ENCODE results near the gene BTBD18. TPM values are rescaled to one million over a fixed set of nuclear protein-coding genes. Genes with fewer than 3 reads are reported as not detected.
A peak's percentile ranks its signal among the peaks of the same experiment; 100 is the strongest.

Gene BTBD18
- total and polyA plus RNA-seq, 7 donors, result 0.03 TPM; not detected in 6

- peaks cover 17 to 68% (median 45%) of the 10 kb centered on the region in 4 donors for H3K36me3 ChIP-seq
- no peaks in the 10 kb centered on the region for H3K27me3 ChIP-seq
- peak in 1 of 2 donors; percentile 23 for TF ChIP-seq POLR2A (IDR thresholded peaks at IDR 0.05)
- TF ChIP-seq EP300 (IDR thresholded peaks at IDR 0.05), result no peak
- TF ChIP-seq, protein P1, sequence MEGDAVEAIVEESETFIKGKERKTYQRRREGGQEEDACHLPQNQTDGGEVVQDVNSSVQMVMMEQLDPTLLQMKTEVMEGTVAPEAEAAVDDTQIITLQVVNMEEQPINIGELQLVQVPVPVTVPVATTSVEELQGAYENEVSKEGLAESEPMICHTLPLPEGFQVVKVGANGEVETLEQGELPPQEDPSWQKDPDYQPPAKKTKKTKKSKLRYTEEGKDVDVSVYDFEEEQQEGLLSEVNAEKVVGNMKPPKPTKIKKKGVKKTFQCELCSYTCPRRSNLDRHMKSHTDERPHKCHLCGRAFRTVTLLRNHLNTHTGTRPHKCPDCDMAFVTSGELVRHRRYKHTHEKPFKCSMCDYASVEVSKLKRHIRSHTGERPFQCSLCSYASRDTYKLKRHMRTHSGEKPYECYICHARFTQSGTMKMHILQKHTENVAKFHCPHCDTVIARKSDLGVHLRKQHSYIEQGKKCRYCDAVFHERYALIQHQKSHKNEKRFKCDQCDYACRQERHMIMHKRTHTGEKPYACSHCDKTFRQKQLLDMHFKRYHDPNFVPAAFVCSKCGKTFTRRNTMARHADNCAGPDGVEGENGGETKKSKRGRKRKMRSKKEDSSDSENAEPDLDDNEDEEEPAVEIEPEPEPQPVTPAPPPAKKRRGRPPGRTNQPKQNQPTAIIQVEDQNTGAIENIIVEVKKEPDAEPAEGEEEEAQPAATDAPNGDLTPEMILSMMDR (IDR thresholded peaks at IDR 0.05), result no peak
- peak in 1 of 4 donors; percentile 13 for TF ChIP-seq POLR2AphosphoS5 (IDR thresholded peaks at IDR 0.05)
- peaks cover 0 to 55% (median 38%) of the 10 kb centered on the region in 4 donors for H3K4me1 ChIP-seq
- peak overlapping the region; percentile 55 to 76 (median 70) for H3K27ac ChIP-seq
- intact Hi-C loops (cut with DNase I), result loop anchor here (2.0 kb wide), 1 partner anchor 48 kb away; the partner anchor contains the start of gene BTBD18
- no peaks in the 10 kb centered on the region for H3K9me3 ChIP-seq
- no peak overlapping the region for H3K4me3 ChIP-seq
- DNase-seq, result no peak
- WGBS, 2 donors, result 11 to 45% methylated on average over 1 of the region's 1 CpG
Measured at GRCh38 chr11:57798905-57799559, 47.4 kb upstream of the BTBD18 start.

DNA sequence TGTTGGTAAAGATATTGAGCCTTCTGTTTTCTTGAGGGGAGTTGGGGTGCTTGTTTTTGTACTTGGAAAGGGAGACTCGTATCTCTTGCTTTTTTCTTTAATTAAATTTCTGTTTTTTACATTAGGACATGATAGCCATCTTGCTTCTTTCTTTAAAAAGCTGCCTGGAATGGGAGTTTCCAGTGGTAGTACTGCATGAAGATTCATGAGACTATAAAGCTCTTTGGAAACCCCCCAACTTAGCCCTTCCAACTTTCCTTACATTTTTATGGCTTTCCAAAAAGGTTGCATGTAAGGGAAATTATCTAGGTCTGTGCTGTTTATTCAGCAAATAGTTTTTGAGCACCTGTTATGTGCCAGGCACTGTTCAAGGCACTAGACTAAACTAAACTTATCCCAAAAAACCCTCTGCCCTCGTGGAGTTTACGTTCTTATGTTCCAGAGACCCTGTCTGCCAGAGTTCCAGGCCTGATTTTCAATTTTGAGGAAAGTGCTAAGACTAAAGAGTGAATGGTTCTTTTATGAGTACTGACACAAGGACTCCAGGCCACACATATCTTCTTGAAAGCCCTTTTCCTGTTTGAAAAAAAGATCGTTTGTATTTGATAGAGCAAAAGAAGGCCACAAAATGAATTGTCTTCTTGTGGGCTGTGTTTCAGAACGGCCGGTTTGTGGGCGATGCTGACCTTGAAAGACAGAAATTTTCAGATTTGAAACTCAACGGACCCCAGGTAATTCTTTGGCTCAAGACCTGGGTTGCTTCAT lies 41.9 kb upstream of the BTBD18 start:
- Histone ChIP-seq H3K27me3 (no peaks in the 10 kb centered on the region), H3K4me1 (peaks cover 0 to 73% (median 49%) of the 10 kb centered on the region in 4 donors), H3K36me3 (peaks cover 7 to 58% (median 23%) of the 10 kb centered on the region in 4 donors), H3K27ac (peak overlapping the region; percentile 55 to 64 (median 63)), H3K4me3 (no peak overlapping the region), H3K9me3 (no peaks in the 10 kb centered on the region)
- no peak for DNase-seq
- intact Hi-C loops (cut with DNase I), result no loop called here
- 51 to 52% methylated on average over 8 of the region's 8 CpGs for WGBS, 2 donors
- TF ChIP-seq POLR2A (IDR thresholded peaks at IDR 0.05), result no peak
- no peak for TF ChIP-seq EP300 (IDR thresholded peaks at IDR 0.05)
- TF ChIP-seq POLR2AphosphoS5 (IDR thresholded peaks at IDR 0.05), result no peak
- TF ChIP-seq, protein P1 (IDR thresholded peaks at IDR 0.05), result no peak

DNA sequence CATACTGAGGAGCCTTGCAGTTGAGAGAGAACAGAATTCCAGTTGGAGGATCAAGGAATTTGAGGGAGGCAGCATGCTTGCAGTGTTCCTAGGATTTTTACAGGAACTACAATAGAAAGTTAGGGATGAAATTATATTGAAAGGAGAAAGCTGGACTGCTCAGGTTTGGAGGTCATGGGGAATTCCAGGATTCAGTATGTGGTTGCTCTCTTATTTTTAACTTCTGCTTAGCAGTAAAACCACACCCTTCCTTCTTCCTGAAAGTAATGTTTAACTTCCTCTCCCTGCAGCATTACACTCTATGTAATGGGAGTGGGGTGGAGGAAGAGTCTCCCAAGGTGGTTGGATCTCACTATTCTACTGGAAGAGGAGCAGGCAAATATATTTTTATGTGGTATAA lies 41.3 kb upstream of the BTBD18 start:
- H3K27me3 ChIP-seq, result no peaks in the 10 kb centered on the region
- peaks cover 7 to 52% (median 23%) of the 10 kb centered on the region in 4 donors for H3K36me3 ChIP-seq
- H3K27ac ChIP-seq, result peak overlapping the region; percentile 55 to 64 (median 63)
- TF ChIP-seq EP300 (IDR thresholded peaks at IDR 0.05), result no peak
- TF ChIP-seq POLR2AphosphoS5 (IDR thresholded peaks at IDR 0.05), result peak in 1 of 4 donors; percentile 50
- intact Hi-C loops (cut with DNase I), result no loop called here
- H3K4me3 ChIP-seq, result no peak overlapping the region
- peaks cover 0 to 75% (median 53%) of the 10 kb centered on the region in 4 donors for H3K4me1 ChIP-seq
- H3K9me3 ChIP-seq, result no peaks in the 10 kb centered on the region
- no peak for DNase-seq

GRCh38 chr11:57792060-57792541 lies 40.5 kb upstream of the BTBD18 start:
- intact Hi-C loops (cut with DNase I), result no loop called here
- WGBS, 2 donors, result 40 to 77% methylated on average over 7 of the region's 7 CpGs

GRCh38 chr11:57791321-57792059 lies 39.9 kb upstream of the BTBD18 start:
- Histone ChIP-seq H3K9me3 (no peaks in the 10 kb centered on the region), H3K4me1 (peaks cover 0 to 88% (median 66%) of the 10 kb centered on the region in 4 donors), H3K4me3 (no peak overlapping the region), H3K36me3 (peaks cover 2 to 38% (median 15%) of the 10 kb centered on the region in 4 donors), H3K27me3 (no peaks in the 10 kb centered on the region), H3K27ac (peak overlapping the region; percentile 55 to 64 (median 63))
- intact Hi-C loops (cut with DNase I), result no loop called here
- WGBS, 2 donors, result 87% methylated on average over 22 of the region's 22 CpGs
- no peak for DNase-seq
- TF ChIP-seq POLR2A (IDR thresholded peaks at IDR 0.05), result no peak
- no peak for TF ChIP-seq EP300 (IDR thresholded peaks at IDR 0.05)
- no peak for TF ChIP-seq POLR2AphosphoS5 (IDR thresholded peaks at IDR 0.05)
- TF ChIP-seq, protein P1 (IDR thresholded peaks at IDR 0.05), result no peak

More at GRCh38 chr11:57792060-57792541, 40.5 kb upstream of the BTBD18 start:
- peak; percentile 80 for DNase-seq
- TF ChIP-seq POLR2A (IDR thresholded peaks at IDR 0.05), result no peak
- peak in 2 of 4 donors; percentile 16 to 17 for TF ChIP-seq POLR2AphosphoS5 (IDR thresholded peaks at IDR 0.05)
- TF ChIP-seq EP300 (IDR thresholded peaks at IDR 0.05), result peak in 1 of 4 donors; percentile 36
- H3K4me3 ChIP-seq, result no peak overlapping the region
- no peaks in the 10 kb centered on the region for H3K9me3 ChIP-seq
- H3K36me3 ChIP-seq, result peaks cover 7 to 44% (median 21%) of the 10 kb centered on the region in 4 donors
- H3K27ac ChIP-seq, result peak overlapping the region; percentile 55 to 64 (median 63)
- no peaks in the 10 kb centered on the region for H3K27me3 ChIP-seq
- peaks cover 0 to 82% (median 60%) of the 10 kb centered on the region in 4 donors for H3K4me1 ChIP-seq
